GM19372 (cell line): ENCODE results near the gene APLF.
"Not testable (repeated sequence)": the region's sequence is repeated elsewhere in the genome, so short reads cannot be mapped to it uniquely, and the experiment has no call there.

Experiments
- ATAC-seq: cut with Tn5 transposase; IDR thresholded peaks from one replicate; pipeline ENCODE4 v1.9.1; 2021; ENCODE audit warnings: mild to moderate bottlenecking, low read depth, moderate library complexity; ENCODE audit not compliant: unreplicated experiment

APLF gene

DNA sequence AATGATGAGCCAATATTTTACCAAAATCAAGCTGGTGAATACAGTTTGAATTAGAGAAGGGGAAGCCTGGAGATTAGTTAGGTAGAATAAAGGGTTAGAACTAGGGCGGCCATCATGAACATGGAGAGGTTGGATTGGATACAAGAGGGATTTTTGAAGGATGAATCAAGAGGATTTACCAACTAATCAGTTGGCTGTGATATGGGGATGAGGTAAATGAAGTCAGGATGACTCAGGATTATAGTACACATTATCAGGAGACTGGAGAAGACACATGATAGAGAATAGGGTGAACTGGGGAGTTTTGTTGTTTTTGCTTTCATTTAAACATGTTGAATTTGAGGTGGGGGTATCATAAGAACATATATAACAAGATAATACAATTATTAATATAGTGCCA is 102.2 kb downstream of the APLF start:
- ATAC-seq, result no peak

DNA sequence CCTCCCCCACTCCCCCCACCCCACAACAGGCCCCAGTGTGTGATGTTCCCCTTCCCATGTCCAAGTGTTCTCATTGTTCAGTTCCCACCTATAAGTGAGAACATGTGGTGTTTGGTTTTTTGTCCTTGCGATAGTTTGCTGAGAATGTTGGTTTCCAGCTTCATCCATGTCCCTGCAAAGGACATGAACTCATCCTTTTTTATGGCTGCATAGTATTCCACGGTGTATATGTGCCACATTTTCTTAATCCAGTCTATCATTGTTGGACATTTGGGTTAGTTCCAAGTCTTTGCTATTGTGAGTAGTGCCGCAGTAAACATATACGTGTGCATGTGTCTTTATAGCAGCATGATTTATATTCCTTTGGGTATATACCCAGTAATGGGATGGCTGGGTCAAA is 103.0 kb downstream of the APLF start:
- not testable (repeated sequence) for ATAC-seq

DNA sequence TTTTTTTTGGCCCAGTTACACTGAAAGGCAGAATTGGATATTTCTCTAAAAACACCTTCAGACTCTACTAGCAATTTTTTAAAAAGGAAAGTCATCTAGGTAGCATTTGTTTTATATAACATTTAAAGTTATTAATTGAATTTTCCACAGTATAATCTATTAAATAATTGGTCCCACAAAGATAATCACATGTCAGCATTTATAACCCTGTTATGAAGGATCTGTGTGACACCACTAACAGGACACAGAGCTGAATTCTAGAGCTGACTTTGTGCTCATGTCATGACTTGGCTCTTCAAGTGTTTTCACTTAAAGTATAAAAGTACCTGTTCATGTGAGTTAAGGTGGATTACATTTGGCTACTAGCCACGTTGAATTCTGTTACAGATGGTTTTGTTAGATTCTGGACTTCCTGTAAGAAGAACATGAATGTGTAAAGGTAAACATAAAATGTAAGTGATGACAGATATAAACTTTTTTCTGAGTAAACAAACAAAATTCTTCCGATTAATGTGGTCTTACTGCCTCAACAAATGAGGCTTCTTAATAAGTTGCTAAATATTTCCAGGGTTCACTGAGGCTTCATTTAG is 106.9 kb downstream of the APLF start:
- no peak for ATAC-seq

DNA sequence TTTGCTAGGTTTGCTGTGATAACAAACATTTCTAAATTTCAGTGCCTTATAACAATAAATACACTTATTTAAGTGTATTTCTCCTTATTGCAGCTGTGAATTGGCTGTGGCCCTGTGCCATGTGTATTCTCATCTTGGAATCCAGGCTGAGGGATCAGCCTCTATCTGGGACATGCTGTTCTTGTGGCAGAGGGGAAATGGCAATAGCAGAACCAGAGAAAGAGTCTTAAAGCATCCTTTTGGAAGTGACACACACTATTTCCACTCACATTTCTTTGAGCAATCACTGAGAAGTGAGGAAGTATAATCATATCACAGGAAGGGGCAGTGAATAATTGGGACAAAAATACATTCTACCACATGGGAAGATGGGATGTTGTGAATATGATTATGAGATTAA is 109.8 kb downstream of the APLF start:
- ATAC-seq, result no peak

DNA sequence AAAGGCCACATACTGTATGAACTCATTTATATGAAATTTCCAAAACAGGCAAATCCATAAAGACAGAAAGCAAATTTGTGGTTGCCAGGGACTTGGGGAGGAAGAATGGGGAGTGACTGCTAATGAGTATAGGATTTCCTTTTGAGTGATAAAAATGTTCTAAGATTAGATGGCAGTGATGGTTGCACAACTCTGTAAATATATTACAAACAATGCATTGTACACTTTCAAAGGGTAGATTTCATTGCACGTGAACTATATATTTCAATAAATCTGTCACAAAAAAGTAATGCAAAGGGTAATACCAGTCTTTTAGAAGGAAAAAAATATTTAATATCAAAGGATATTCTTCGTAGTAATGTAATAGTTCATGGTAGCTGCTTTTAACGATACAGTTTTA is 112.3 kb downstream of the APLF start:
- ATAC-seq, result no peak

DNA sequence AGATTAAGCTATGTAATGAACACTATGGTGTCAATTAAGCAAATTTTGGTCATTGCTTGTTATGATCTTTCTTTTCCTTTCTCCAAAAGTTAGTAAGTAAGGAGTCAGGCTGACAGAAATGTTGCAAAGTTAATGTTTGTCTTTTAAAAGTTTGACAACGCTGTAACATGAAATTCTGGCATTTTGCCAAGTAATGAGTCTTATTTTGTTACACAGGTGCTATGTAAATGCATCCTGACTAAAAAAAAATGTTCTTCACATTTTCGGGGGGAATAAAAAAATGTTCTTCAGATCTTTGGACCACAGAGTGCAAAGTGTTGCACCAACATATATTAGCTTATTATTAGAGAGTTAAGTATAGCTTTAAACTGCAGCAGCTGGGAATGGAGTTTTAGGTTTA is 121.2 kb downstream of the APLF start:
- no peak for ATAC-seq

DNA sequence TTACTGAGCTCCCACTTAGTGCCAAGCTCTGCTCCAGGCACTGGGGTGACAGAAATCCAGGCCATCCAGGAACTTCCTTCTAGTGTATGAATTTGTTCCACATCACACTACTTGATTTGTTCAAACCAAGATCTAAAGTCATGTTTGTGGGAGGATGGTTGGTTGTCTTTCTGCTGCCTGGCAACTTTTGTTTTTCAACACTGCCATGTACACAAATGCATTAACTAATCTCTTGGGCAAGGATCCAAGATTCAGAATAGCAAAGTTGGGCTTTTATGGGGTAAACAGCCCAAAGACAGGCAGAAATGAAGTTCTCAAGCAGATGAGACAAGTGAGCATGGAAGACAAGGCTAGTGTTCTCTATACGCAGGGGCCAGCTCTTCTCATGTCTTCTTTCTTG is 122.6 kb downstream of the APLF start:
- no peak for ATAC-seq

DNA sequence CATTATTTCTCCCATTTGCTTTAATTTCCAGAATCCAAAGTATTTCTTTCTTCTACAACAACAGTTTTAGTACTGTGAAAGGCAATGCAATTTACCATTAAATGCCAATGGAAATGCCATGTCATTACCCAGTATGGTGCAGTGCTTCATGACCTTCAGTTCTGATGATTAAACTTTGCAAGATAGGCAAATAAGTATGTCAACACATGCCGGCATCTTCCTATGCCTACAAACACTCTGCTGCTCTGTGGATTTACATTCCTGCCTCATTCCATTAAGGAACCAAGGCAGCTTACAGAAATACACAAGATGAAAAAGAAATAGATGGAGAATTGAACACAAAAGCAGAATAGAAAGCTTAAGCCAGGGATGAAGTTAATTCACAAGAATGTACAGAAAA is 123.3 kb downstream of the APLF start:
- no peak for ATAC-seq

DNA sequence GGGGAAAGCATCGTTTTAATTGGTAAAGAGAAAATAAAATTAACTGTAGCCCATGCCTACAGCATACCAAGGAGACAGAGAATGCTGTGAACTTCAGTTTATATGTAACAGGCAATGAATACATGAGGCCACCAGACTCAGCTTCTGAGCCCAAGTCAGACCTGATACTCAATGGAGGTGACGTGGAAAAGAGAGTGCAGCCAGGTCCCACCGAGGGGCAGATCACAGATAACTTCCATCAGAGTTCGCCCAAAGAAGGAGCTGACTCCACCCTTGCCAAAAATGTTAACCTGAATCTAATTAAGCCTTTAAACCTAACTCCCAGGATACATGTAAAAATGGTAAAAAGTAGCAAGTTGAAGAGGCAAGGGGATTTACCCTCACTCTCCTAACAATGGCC is 123.8 kb downstream of the APLF start:
- no peak for ATAC-seq

DNA sequence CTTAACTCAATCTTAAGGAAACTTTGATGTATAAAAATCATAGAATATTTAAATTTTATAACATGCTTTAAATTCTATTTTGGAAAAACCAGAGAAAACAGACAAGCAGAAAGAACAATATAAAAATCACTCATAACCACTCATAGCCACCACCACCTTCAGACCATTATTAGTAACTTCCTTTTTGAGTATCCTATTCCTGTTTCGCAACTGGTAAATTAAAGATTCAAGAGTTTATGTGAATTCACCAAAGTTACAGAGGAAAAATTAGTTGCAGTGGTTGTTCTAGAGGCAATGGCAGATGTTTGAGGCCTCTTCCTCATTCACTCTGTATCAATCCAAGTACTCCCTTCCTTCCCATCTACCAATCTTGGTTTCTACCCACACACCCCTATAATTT is 126.7 kb downstream of the APLF start:
- ATAC-seq, result no peak

DNA sequence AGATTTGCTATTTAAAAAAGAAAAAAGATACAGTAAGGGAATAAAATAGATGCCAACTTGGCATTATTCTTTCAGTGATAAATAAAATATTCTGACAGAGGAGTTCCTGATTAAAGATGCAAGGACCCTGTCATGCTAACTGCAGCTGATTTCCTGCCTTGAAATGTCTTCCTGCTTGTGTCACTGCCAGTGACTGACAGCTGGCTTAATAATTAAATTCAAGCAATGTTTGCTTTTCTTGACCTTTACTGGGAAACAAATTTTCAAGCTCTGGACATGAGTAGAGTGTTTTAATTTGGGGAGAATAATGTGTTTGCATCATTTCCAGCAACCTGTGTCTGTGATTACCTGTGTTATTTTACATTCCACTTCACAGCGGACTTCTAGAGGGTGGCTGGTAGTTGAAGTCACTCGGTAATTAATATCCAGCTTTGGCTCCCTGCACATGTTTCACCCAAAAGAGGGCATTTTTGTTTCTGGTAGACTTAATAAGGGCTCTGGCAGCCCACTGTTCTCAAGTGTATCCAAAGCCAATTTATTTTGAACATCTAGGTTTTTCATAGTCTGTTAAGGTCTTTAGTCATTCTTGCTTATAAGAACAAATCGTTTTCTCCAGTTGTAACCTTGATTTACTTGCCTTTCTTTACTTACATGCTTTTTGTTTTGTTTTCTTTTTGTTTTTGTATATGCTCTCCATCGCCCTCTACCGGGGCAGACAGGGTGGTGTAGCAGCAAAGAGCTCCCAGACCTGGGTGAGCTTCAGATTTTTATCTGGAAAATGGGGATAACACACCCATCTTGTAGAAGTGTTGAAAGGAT is 127.5 kb downstream of the APLF start:
- no peak for ATAC-seq

DNA sequence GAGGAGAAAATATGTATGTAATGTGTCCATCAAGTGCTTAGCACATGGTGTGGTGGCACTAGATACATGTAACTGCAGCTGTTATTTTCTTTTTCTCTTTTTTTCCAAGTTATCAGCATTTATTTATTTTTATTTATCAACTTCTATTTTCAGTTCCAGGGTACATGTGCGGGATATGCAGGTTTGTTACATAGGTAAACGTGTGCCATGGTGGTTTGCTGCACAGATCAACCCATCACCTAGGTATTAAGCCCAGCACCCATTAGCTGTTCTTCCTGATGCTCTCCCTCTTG is 128.1 kb downstream of the APLF start:
- not testable (repeated sequence) for ATAC-seq

DNA sequence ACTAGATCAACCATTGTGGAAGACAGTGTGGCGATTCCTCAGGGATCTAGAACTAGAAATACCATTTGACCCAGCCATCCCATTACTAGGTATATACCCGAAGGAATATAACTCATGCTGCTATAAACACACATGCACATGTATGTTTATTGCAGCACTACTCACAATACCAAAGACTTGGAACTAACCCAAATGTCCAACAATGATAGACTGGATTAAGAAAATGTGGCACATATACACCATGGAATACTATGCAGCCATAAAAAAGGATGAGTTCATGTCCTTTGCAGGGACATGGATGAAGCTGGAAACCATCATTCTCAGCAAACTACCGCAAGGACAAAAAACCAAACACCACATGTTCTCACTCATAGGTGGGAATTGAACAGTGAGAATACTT is 133.1 kb downstream of the APLF start:
- ATAC-seq, result not testable (repeated sequence)

DNA sequence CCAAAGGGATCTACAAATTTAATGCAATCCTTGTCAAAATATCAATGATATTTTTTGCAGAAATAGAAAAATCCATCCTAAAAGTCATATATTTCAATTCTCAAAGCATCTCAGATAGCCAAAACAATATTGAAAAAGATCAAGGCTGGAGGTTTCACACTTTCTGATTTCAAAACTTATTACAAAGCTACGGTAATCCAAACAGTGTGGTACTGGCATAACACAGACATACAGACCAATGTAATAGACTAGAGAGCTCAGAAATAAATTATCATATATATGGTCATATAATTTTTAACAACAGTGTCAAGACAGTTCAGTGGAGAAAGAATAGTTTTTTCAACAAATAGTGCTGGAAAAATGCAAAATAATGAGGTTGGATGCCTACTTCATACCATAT is 135.7 kb downstream of the APLF start:
- no peak for ATAC-seq

DNA sequence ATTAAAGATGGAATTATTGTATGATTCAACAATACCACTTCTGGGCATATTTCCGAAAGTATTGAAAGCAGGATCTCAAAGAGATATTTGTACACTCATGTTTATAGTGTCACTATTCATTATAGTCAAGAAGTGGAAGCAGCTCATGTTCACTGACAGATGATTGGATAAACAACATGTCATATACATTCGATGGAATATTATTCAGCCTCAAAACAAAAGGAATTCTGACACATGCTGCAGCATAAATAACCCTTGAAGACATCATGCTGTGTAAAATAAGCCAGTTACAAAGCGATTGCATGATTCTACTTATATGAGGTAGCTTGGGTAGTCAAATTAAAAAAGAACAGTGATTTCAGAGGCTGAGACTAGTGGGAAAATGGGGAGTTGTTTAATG is 136.7 kb downstream of the APLF start:
- ATAC-seq, result no peak

DNA sequence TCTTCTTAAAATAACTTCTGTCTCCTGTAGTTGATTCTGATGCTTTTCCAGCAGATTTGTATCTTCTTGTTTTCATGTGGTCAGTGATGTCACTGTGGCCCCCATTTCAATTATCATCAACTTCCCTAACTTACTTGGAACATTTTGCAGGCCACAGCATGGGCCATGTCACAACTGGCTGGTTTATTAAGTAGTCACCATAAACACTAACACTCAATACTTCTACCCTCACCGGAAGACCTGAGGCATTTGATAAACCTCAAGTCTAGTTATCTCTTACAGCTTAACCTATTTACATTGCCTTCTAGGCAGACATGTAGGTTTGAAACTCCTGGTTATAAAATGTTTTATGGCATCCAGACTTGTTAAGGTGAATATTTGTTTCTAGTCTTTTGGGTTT is 138.6 kb downstream of the APLF start:
- ATAC-seq, result no peak

DNA sequence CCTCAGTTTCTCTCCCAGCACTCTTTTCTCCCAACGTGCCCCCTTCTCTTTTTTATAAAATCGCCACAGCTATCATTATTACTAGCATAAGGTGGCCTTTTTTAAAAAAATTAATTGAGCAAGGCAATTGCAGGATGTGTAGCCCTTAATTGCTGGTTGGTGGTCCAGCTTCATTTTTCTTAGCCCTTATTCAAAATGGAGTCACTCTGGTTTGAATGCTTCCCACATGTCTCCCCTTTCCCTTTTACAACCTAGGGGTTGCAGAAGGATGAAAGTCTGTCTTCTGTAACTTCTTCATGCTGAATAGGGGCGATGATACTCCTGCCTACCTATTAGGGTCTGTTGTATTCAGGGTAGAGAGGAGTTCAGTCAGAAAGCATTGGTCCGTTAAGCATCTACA is 139.4 kb downstream of the APLF start:
- ATAC-seq, result no peak

DNA sequence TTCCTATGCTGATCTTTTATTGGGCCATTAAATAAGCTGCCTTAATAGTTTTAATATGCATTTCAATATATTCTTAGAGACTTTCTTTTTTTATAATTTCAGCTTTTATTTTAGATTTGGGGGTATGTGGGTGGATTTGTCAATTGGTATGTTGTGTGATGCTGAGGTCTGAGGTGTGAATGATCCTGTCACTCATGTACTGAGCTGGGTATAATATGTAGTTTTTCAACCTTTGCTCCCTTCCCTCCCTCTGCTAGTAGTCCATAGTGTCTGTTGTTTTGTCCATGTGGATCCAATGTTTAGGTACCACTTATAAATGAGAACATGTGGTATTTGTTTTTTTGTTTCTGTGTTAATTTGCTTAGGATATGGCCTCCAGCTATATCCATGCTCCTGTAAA is 140.5 kb downstream of the APLF start:
- ATAC-seq, result no peak

DNA sequence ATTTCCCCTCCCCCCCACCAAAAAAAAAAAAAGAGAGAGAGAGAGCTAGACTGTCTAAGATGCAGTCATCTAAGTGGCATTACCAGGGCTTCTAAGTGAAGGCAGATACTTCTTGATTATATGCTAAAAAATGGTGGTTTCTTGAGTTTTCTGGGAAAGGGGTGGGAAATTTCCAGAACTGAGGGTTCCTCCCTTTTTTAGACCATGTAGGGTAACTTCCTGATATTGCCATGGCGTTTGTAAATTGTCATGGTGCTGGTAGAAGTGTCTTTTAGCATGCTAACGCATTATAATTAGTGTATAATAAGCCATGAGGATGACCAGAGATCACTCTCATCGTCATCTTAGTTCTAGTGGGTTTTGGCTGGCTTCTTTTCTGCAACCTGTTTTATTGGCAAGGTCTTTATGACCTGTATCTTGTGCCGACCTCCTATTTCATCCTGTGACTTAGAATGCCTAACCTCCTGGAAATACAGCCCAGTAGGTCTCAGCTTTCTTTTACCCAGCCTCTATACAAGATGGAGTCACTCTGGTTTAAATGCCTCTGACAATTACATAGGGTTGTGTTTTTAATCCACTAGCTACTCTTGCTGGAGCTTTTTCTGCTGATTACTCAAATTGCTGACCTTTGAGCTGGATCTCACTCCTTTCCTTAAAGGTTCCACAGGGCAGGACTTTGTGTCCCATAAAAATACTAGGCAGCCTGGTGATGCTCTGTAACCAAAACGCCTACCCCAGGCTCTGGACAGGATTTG is 145.6 kb downstream of the APLF start:
- ATAC-seq, result no peak

DNA sequence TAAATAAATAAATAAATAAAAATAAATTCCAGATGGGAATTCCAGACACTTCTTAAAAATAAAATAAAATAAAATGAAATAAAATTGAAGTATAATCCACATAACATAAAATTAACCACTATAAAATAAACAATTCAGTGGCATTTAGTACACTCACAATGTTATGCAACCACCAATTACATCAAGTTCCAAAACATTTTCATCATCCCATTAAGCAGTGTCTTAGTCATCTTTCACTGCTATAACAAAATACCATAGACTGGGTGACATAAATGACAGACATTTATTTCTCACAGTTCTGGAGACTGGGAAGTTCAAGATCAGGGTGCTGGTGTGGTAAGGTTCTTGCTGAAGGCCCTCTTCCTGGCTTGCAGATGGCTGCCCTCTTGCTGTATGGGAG is 153.4 kb downstream of the APLF start:
- no peak for ATAC-seq

DNA sequence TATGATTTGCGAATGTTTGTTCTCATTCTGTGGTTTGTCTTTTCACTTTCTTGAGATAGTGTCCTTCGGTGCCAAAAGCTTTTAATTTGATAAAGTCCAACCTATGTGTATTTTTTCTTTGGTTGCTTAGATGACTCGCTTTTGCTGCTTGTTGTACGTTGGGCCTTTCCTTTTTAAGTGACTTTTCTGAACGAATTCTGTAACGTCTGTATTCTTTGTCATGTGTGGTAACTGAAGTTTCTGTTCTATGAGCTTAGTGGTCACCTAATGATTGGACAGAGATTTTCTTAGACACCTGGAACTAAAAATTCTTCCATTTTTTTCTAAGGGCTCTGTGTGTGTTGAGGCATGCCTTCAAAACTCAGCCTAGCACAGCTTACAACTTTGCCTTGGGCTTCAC is 156.4 kb downstream of the APLF start:
- ATAC-seq, result no peak

DNA sequence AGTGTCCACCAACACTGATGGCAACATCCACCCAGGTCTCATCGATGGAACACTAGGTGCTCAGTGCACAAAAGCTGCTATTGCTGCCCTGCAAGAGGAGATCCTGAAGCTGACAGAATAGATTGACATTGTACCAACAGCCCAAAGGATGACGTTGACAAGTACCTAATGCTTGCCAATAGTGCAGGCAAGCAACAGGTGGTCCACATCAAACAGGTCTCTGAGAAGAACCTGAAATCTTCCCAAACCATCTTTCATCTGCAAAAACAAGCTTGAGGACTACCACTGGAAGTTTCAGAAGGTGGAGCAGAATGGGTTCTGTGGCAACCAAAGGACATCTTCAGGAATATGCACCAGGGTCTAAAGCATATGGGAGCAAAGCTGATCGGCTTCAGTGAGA is 160.2 kb downstream of the APLF start:
- ATAC-seq, result no peak
